ENCODE results near the gene FHIT. TPM values are rescaled to one million over a fixed set of nuclear protein-coding genes. Genes with fewer than 3 reads are reported as not detected.

The FHIT gene
- total RNA-seq, 4 donors from 2014 or later: 3.2 to 10.9 (median 6.4) TPM

DNA sequence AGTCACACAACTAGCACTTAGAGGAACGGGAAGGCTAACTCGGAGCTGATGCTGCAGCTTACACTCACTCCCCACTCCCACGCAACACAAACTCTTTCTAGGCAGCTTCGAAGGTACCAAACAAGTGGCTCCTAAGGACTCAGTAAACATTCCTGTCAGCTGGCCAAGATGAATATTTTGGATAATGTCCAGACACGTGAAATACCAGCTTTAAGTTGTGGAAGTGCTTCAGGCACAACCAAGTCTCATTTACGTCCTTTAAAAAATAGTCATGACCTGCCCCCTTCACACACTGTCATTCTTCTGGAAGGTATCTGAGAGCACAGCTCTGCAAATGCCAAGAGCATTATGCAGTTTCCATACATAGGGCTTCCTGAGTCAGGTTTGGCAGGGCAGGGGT, 1195.5 kb downstream of the FHIT start:
- TF ChIP-seq CTCF (IDR thresholded peaks at IDR 0.05): no peak
- DNase-seq (ENCODE audit: low spot score) (no peak), ATAC-seq (ENCODE audit: low FRiP score) (no peak)

DNA sequence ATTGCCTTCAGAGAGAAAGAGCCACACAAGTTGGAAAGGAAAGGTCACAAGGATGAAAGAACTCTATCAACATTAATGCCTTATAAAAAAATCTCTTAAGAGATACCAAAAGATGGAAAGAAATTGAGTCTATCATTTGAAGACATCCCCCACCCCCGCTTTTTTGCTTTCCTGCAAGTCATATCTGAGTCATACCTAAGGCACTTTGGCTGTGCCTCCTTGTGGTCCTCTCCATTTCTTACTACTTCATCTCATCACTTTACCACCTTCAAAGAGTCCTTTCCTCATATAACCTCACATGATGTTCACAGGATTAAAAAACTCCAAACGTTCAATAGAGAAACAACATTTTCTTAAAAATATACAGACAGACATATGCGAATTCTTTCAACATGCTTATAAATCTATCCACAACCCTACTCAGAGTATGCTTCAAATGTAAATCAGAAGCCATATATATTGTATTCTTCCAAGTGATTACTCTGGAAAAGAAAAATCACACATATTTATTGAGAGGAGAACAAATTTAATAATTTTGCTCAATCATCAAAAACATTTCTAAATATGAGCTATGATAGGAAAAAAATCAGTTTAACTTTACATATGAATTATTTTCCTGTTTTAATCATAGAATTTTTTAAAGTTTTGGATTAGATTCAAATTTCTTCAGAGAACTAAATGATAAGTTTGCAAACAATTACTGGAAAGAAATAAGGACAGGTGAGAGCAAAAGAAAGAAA, 1197.6 kb downstream of the FHIT start:
- TF ChIP-seq CTCF (IDR thresholded peaks at IDR 0.05): no peak
- ATAC-seq (ENCODE audit: low FRiP score) (no peak), DNase-seq (ENCODE audit: low spot score) (no peak)

DNA sequence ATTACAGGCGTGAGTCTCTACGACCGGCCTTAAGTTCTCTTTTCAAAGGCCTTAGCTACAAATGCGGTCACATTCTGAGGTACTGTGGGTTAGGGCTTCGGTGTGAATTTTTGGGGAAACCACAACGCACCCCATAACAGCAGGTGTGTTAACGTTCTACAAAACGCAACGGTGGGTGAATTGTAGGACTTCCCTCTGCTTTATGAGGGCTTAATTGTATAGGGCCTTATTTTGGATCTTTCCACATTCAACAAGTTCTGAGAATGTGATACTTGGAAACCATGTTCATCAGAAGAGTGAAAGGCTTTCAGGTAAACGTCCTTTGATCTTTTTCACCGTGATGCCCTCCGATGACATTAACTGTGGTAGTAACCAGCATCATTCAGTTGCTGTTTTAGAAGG, 1202.8 kb downstream of the FHIT start:
- TF ChIP-seq CTCF (IDR thresholded peaks at IDR 0.05): no peak
- DNase-seq (ENCODE audit: low spot score) (no peak), ATAC-seq (ENCODE audit: low FRiP score) (no peak)

DNA sequence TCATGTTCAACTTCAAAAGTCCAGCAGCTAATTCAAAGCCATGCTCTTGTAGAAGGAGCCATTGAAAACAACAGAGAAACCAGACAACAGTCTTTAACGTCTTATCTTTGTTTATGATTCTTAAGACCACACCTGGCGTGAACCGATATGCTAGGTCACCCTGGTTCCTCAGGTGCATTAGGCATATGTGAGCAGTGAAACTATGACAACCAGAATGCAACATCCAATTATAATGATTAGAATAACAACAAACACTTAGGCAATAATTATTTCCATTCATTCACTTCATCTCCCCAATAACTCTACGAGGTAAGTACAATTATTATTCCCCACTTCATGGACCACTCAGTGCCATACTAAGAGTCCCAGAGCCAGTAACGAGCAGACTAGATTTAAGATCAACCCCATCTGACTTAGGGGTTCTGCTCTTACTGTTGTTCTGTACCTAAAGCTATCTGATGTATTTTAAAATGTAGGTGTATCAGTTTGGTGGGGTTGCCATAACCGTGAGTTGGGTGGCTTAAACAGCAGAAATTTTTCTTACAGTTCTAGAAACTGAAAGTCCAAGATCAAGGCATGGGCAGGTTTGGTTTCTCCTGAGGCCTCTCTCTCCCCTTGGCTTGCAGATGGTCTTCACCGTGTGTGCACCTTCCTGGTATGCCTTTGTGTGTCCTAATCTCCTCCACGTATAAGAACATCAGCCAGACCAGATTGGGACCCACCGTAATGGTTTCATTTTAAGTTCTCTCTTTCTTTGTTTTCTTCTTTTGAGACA, 1203.6 kb downstream of the FHIT start:
- no peak for TF ChIP-seq CTCF (IDR thresholded peaks at IDR 0.05)
- DNase-seq (ENCODE audit: low spot score) (no peak), ATAC-seq (ENCODE audit: low FRiP score) (no peak)

DNA sequence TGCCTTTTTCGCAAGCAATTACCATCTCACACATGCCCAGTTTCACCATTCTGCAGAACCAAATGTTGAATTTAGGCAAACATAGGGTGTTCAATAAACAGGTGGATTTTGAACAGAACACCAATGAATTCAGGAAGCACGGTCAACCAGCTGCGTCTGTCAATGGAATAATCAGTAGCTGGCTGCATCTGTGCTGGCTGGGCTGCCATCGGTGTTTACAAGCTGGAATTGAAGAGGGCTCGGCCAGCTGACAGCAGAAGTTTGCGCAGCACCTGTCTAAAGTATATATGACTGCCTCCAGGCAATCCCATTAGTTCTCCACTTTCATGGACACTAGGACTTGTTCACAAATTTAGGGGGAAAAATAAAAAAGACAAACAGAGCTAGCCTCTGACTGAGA, 1205.0 kb downstream of the FHIT start:
- no peak for ATAC-seq (ENCODE audit: low FRiP score)
- DNase-seq (ENCODE audit: low spot score): no peak
- TF ChIP-seq CTCF (IDR thresholded peaks at IDR 0.05): no peak

DNA sequence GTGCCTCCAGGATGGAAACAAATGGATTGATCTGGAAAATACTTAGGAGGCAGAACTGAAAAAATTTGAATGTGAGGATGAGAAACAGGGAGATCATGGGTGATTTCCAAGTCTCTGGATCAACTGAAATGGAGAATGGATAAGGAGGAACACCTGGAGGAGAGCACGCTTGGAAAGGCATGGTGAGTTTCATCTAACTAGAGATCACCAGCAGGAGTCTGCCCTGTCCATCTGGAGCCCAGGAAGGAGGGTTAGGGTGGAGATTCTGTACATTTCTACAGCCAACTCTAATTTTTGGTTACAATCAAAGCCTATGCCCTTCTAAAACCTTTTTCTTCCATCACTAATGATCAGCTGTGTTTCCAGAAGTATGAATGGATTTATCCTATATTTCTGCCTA, 1205.6 kb downstream of the FHIT start:
- DNase-seq (ENCODE audit: low spot score) (no peak), ATAC-seq (ENCODE audit: low FRiP score) (no peak)
- no peak for TF ChIP-seq CTCF (IDR thresholded peaks at IDR 0.05)

DNA sequence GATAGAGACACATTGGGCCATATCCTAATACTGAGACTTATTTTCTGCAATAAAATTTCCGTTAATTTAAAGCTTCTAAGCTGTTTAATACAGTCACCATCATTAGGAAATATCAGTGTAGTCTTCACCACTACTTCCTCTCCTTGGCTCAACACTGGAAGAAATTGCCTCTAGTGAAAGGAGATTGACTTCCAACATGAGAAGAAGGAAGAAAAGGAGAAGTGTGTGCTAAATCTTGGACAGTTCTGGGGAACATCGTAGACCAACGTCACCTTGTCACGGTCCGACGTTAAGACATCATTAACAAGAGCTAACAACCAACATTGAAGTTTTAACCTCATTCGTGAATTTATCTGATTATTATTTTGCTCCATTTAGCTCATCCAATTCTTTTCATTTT, 1214.4 kb downstream of the FHIT start:
- ATAC-seq (ENCODE audit: low FRiP score): no peak
- no peak for TF ChIP-seq CTCF (IDR thresholded peaks at IDR 0.05)
- DNase-seq (ENCODE audit: low spot score): no peak

Measured in omental fat pad (tissue), 4 donors.